GM12878 (cell line): ENCODE measurements around the gene CYTH3. TPM values are rescaled to one million over a fixed set of nuclear protein-coding genes. Genes with fewer than 3 reads are reported as not detected.

ENCODE experiments used
- ATAC-seq: fragments of 200-7000 bp; cut with Tn5 transposase; 3 replicates; pipeline ENCODE4 v1.9.1; 2020; ENCODE audit warnings: mild to moderate bottlenecking, moderate library complexity
- BruUV-seq: library from RNA; stranded (reverse); fragments of 400-500 nt; replicated peaks from 2 replicates; lab custom pipeline; 2021; lab: Mats Ljungman, UMichigan
- CTCF ChIA-PET: fragments of 300-600 bp; sonication (Branson Sonifier 250); formaldehyde crosslinking; extraction: SDS; loops from one replicate; lab custom pipeline; 2021; ENCODE audit warnings: inconsistent platforms; lab: Yijun Ruan, JAX
- POLR2A ChIA-PET: fragments of 350-600 bp; formaldehyde crosslinking; extraction: SDS; loops from one replicate; lab custom pipeline; 2021; ENCODE audit warnings: inconsistent platforms; lab: Charles Lee
- RAD21 ChIA-PET: fragments of 300-600 bp; sonication (Branson Sonifier 250); formaldehyde crosslinking; loops from one replicate; lab custom pipeline; 2023; ENCODE audit warnings: antibody characterized with exemption; ENCODE audit not compliant: unreplicated experiment; lab: Charles Lee
- SMC1A ChIA-PET: fragments of 300-600 bp; sonication (Branson Sonifier 250); formaldehyde crosslinking; loops from one replicate; lab custom pipeline; 2023; ENCODE audit not compliant: unreplicated experiment, uncharacterized antibody; lab: Charles Lee
- DNase-seq: peaks from one replicate; pipeline ENCODE4 v3.0.0-alpha.2; 2011; ENCODE audit warnings: low read depth, low spot score
- FAIRE-seq: peaks from 3 replicates; lab custom pipeline; 2011; peaks lifted over from hg19 to GRCh38; lab: Jason Lieb, UNC
- H2AFZ ChIP-seq: 2 replicates; pipeline ENCODE4 v1.6.0; 2011; ENCODE audit warnings: low read depth, low read length, control low read depth; ENCODE audit not compliant: control insufficient read depth
- H3K27ac ChIP-seq: 2 replicates; pipeline ENCODE4 v1.5.1; 2011; ENCODE audit warnings: control low read depth; ENCODE audit not compliant: control insufficient read depth, insufficient read depth
- H3K27me3 ChIP-seq, 2 experiments: replicated peaks in 1 of 2; 2 replicates each; pipeline versions ENCODE4 v1.6.0 to v1.6.1; 2011; ENCODE audit warnings: low read length in 1 of 2; ENCODE audit not compliant: control insufficient read depth in 2 of 2, insufficient read depth in 2 of 2
- H3K36me3 ChIP-seq, 2 experiments: 2 replicates each; pipeline ENCODE4 v1.5.1; 2011; ENCODE audit warnings: low read length in 1 of 2; ENCODE audit not compliant: control insufficient read depth in 2 of 2, insufficient read depth in 2 of 2
- H3K4me1 ChIP-seq: 2 replicates; pipeline ENCODE4 v1.6.1; 2011; ENCODE audit warnings: mild to moderate bottlenecking, low read length, moderate library complexity, mixed read lengths; ENCODE audit not compliant: control insufficient read depth, insufficient read depth
- H3K4me2 ChIP-seq: 2 replicates; pipeline ENCODE4 v1.6.0; 2011; ENCODE audit warnings: control low read depth; ENCODE audit not compliant: control insufficient read depth, insufficient read depth
- H3K4me3 ChIP-seq: fragments of 200-600 bp; sonication (generic); 2 replicates; pipeline ENCODE4 v1.5.1; 2016
- H3K79me2 ChIP-seq: 2 replicates; pipeline ENCODE4 v1.6.0; 2011; ENCODE audit warnings: low read length; ENCODE audit not compliant: control insufficient read depth, insufficient read depth
- H3K9ac ChIP-seq: 2 replicates; pipeline ENCODE4 v1.8.0; 2011; ENCODE audit warnings: low read length, control low read depth, mixed read lengths; ENCODE audit not compliant: control insufficient read depth, insufficient read depth
- H3K9me3 ChIP-seq: replicated peaks from 3 replicates; pipeline ENCODE4 v1.5.1; 2011; ENCODE audit warnings: mild to moderate bottlenecking, low read length; ENCODE audit not compliant: control insufficient read depth, insufficient read depth
- H4K20me1 ChIP-seq: 2 replicates; pipeline ENCODE4 v1.6.0; 2011; ENCODE audit not compliant: control insufficient read depth, insufficient read depth
- ASH2L ChIP-seq: fragments of 300-600, 200-600 bp; sonication (generic); IDR thresholded peaks from 2 replicates; pipeline ENCODE4 v1.6.1; 2017; ENCODE audit warnings: low read depth, mild to moderate bottlenecking, borderline replicate concordance
- ATF2 ChIP-seq: IDR thresholded peaks from 2 replicates; pipeline ENCODE4 v1.6.1; 2012; ENCODE audit warnings: low read length, inconsistent platforms
- BMI1 ChIP-seq: fragments of 450-650 bp; IDR thresholded peaks from 2 replicates; pipeline ENCODE4 v1.6.1; 2016; ENCODE audit warnings: mild to moderate bottlenecking, moderate library complexity, borderline replicate concordance
- CBFB ChIP-seq: IDR thresholded peaks from 2 replicates; pipeline ENCODE4 v1.6.1; 2016; ENCODE audit warnings: antibody characterized with exemption, low read depth
- EGR1 ChIP-seq, 2 experiments: IDR thresholded peaks; 1 replicate in 1 of 2; 2 replicates in 1 of 2; pipeline ENCODE4 v1.6.1; 2011 to 2012; ENCODE audit warnings: low read depth in 2 of 2, low read length in 2 of 2, borderline replicate concordance in 1 of 2, mild to moderate bottlenecking in 1 of 2, moderate library complexity in 1 of 2
- NFYA ChIP-seq: IDR thresholded peaks from 2 replicates; pipeline ENCODE4 v1.6.1; 2011; ENCODE audit warnings: low read depth, mild to moderate bottlenecking, low read length, improper control_type of control experiment, borderline replicate concordance
- RAD21 ChIP-seq: IDR thresholded peaks from 2 replicates; pipeline ENCODE4 v1.6.1; 2011; ENCODE audit warnings: mild to moderate bottlenecking, low read depth, low read length, moderate library complexity; ENCODE audit not compliant: insufficient read depth
- RB1 ChIP-seq: fragments of 450-650 bp; formaldehyde crosslinking; IDR thresholded peaks from 2 replicates; pipeline ENCODE4 v1.6.1; 2017; ENCODE audit warnings: mild to moderate bottlenecking, borderline replicate concordance
- RELA ChIP-seq: fragments of 450-650 bp; IDR thresholded peaks from 2 replicates; pipeline ENCODE4 v1.8.0; 2014; ENCODE audit warnings: borderline replicate concordance; ENCODE audit not compliant: partially characterized antibody
- SP1 ChIP-seq: IDR thresholded peaks from one replicate; pipeline ENCODE4 v1.6.1; 2011; ENCODE audit warnings: low read depth, low read length
- TBL1XR1 ChIP-seq: IDR thresholded peaks from 2 replicates; pipeline ENCODE4 v1.6.1; 2012; ENCODE audit warnings: low read depth, low read length, improper control_type of control experiment
- YBX1 ChIP-seq: fragments of 450-650 bp; IDR thresholded peaks from 2 replicates; pipeline ENCODE4 v1.6.1; 2016; ENCODE audit warnings: antibody characterized with exemption
- YY1 ChIP-seq: IDR thresholded peaks from 2 replicates; pipeline ENCODE4 v1.6.1; 2011; ENCODE audit warnings: low read depth, mild to moderate bottlenecking, low read length
- WGBS: methylation state at CpG from one replicate; pipeline ENCODE4 v1.1.6; 2016; ENCODE audit warnings: low lambda C conversion rate; ENCODE audit not compliant: insufficient replicate concordance, insufficient coverage; ENCODE audit errors: missing lambda C conversion rate; 5-methylcytosine and 5-hydroxymethylcytosine counted together
- in situ Hi-C: fragments of 300-500 bp; cut with MboI; formaldehyde crosslinking; loops from 9 replicates; pipeline ENCODE4 v1.14.3; 2018; ENCODE audit warnings: mixed read lengths
- intact Hi-C: fragments of 100-400 bp; cut with micrococcal nuclease; formaldehyde crosslinking; loops from one replicate; pipeline ENCODE4 v1.14.2; 2022; ENCODE audit not compliant: unreplicated experiment
- polyA plus RNA-seq, 11 experiments: library from polyadenylated mRNA; depleted of rRNA in 4 of 11; unstranded in 6 of 11; stranded (reverse) in 5 of 11; fragments of >200 nt; fragmentation: Nextera tagmentation in 4 of 11; fragmentation: Illumina TruSeq in 1 of 11; extraction: Ambion mirVana in 4 of 11; extraction: Trizol in 1 of 11; gene quantifications; 1 replicate in 1 of 11; 2 replicates in 10 of 11; pipeline versions ENCODE4 v1.2.1 to v1.2.3, GENCODE V29; 2011 to 2016; ENCODE audit warnings: inconsistent platforms in 2 of 11, missing spikeins in 2 of 11, low read depth in 1 of 11
- total RNA-seq, 4 experiments: library from RNA; depleted of rRNA in 3 of 4; stranded (reverse); fragments of >200 nt in 3 of 4; fragmentation: Illumina TruSeq in 1 of 4; extraction: Trizol in 1 of 4; gene quantifications; 2 replicates each; pipeline versions ENCODE4 v1.2.1 to v1.2.3, GENCODE V29; 2013 to 2021
- TF ChIP-seq, protein P1 (sequence below): IDR thresholded peaks from 2 replicates; pipeline ENCODE4 v1.6.1; 2012; ENCODE audit warnings: low read depth, low read length, improper control_type of control experiment

Gene CYTH3
- total and polyA plus RNA-seq, 10 of the 15 experiments (the other 5 are each of a cell fraction or from before 2014, with no cell fraction given), result 0.45 to 28.2 (median 15.7) TPM

DNA sequence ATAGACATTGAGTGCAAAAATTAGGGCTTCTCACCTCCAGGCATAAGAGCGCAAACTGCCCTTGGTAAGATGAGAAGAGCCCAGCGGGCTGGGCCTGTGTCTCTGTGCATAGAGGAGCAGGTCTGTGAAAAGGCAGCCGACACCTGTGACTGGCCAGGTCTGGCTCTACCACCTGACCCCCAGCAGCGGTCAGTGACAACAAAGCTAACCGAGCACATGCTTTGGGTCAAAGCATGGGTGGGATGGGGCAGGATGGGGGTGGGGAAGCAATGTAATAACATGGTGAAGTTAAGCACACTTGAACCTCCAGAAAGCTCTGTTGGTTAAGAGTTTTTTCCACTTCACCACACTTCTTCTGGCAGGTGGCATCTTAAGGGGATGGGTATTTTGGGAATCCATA lies 29.3 kb downstream of the CYTH3 start:
- ChIA-PET RAD21 (interaction anchor here (1.0 to 2.0 kb wide), 2 partner anchors 9 to 13 kb away, joined by 3 to 9 read pairs; no protein-coding TSS in a partner anchor), SMC1A (no interaction called here), POLR2A (interaction anchor here (0.9 to 1.1 kb wide), 2 partner anchors 17 to 26 kb away, joined by 3 read pairs; no protein-coding TSS in a partner anchor), CTCF (interaction anchor here (0.9 to 1.7 kb wide), 2 partner anchors 9 to 12 kb away, joined by 4 to 6 read pairs; no protein-coding TSS in a partner anchor)
- in situ Hi-C loops, result no loop called here
- H3K27ac ChIP-seq, result no peak overlapping the region
- H3K9me3 ChIP-seq, result no peaks in the 10 kb centered on the region; the same call in 2 of the 3 replicates
- H3K4me1 ChIP-seq, result no peaks in the 10 kb centered on the region
- DNase-seq (no peak), ATAC-seq (no peak), FAIRE-seq (no peak)
- no peaks in the 10 kb centered on the region for H3K27me3 ChIP-seq
- H3K9ac ChIP-seq, result no peak overlapping the region
- H4K20me1 ChIP-seq, result no peaks in the 10 kb centered on the region
- intact Hi-C loops, result no loop called here
- no peak overlapping the region for H3K4me3 ChIP-seq
- no peaks in the 10 kb centered on the region for H3K36me3 ChIP-seq
- no peak overlapping the region for H3K4me2 ChIP-seq
- peaks cover 46% of the 10 kb centered on the region for H3K79me2 ChIP-seq
- BruUV-seq, result no TSS peak
- WGBS, result 100% methylated on average over 5 of the region's 5 CpGs
- TF ChIP-seq SP1 (no peak), RB1 (no peak), ASH2L (no peak), ATF2 (no peak)
- H2AFZ ChIP-seq, result no peak overlapping the region

DNA sequence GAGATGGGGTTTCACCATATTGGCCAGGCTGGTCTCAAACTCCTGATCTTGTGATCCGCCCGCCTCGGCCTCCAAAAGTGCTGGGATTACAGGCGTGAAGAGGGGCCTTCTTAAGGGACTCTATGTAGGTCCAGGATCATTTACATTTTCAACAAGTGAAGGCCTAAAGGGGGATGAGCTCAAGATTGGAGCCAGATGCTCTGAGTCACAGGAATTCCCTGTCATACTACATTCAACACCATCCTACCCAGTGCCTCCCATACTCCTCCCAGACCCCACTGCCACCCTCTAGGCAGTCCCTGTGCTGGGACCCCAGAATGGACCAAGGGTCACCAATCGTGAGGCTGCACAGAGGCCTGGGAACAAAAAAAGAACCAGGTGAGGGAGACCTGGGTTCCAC lies 29.9 kb downstream of the CYTH3 start:
- Histone ChIP-seq H3K27ac (no peak overlapping the region), H4K20me1 (no peaks in the 10 kb centered on the region), H3K4me2 (no peak overlapping the region), H3K4me1 (no peaks in the 10 kb centered on the region), H3K9ac (no peak overlapping the region), H3K9me3 (no peaks in the 10 kb centered on the region; the same call in 2 of the 3 replicates), H3K36me3 (no peaks in the 10 kb centered on the region), H3K27me3 (no peaks in the 10 kb centered on the region), H3K79me2 (peaks cover 48% of the 10 kb centered on the region), H3K4me3 (no peak overlapping the region), H2AFZ (no peak overlapping the region)
- in situ Hi-C loops (no loop called here), intact Hi-C loops (no loop called here)
- WGBS, result 81% methylated on average over 5 of the region's 5 CpGs
- CTCF ChIA-PET, result interaction anchor here (1.7 kb wide), 1 partner anchor 12 kb away, joined by 6 read pairs; no protein-coding TSS in a partner anchor
- SMC1A ChIA-PET, result no interaction called here
- ATAC-seq (no peak), FAIRE-seq (no peak), DNase-seq (no peak)
- RAD21 ChIA-PET, result interaction anchor here (1.0 to 2.0 kb wide), 3 partner anchors 9 to 14 kb away, joined by 3 to 9 read pairs (median 4); no protein-coding TSS in a partner anchor
- POLR2A ChIA-PET, result interaction anchor here (0.8 to 1.1 kb wide), 3 partner anchors 14 to 26 kb away, joined by 3 read pairs; no protein-coding TSS in a partner anchor
- BruUV-seq, result no TSS peak
- TF ChIP-seq RELA (no peak), EGR1 (IDR thresholded peaks at IDR 0.05; ENCODE audit: borderline replicate concordance in 1 of 2, low read depth in 2 of 2, low read length in 2 of 2) (no peak), BMI1 (no peak), CBFB (no peak), NFYA (no peak), YY1 (no peak), TBL1XR1 (no peak), RAD21 (no peak), YBX1 (no peak)
- TF ChIP-seq, protein P1, sequence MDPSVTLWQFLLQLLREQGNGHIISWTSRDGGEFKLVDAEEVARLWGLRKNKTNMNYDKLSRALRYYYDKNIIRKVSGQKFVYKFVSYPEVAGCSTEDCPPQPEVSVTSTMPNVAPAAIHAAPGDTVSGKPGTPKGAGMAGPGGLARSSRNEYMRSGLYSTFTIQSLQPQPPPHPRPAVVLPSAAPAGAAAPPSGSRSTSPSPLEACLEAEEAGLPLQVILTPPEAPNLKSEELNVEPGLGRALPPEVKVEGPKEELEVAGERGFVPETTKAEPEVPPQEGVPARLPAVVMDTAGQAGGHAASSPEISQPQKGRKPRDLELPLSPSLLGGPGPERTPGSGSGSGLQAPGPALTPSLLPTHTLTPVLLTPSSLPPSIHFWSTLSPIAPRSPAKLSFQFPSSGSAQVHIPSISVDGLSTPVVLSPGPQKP, result no peak
